ENCODE results near the gene CCDC33.

DNA sequence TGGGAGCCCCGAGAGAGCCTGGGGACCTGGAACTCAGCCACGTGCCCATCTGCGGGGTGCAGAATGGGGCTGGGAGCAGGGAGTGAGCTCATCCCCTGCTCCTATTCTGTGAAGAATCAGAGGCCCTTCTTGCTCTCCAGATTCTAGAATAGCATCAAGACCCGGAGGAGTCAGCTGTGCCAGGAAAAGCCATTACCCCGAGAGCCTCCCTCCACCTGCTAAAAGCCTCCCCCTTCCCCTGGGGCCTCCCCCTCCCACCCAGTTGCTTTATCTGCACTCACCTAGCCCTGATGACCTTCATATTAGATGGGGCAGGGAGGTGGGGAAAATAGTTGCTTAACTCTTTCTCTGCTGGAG, 23.1 kb downstream of the CCDC33 start:
- TF ChIP-seq, protein P1, sequence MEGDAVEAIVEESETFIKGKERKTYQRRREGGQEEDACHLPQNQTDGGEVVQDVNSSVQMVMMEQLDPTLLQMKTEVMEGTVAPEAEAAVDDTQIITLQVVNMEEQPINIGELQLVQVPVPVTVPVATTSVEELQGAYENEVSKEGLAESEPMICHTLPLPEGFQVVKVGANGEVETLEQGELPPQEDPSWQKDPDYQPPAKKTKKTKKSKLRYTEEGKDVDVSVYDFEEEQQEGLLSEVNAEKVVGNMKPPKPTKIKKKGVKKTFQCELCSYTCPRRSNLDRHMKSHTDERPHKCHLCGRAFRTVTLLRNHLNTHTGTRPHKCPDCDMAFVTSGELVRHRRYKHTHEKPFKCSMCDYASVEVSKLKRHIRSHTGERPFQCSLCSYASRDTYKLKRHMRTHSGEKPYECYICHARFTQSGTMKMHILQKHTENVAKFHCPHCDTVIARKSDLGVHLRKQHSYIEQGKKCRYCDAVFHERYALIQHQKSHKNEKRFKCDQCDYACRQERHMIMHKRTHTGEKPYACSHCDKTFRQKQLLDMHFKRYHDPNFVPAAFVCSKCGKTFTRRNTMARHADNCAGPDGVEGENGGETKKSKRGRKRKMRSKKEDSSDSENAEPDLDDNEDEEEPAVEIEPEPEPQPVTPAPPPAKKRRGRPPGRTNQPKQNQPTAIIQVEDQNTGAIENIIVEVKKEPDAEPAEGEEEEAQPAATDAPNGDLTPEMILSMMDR (IDR thresholded peaks at IDR 0.05), result no peak
- no peak for TF ChIP-seq EZH2 (IDR thresholded peaks at IDR 0.05; ENCODE audit: borderline replicate concordance, insufficient read depth, low read depth, low read length, poor library complexity, severe bottlenecking)
